ENCODE measurements around the gene PDCD1LG2.

DNA sequence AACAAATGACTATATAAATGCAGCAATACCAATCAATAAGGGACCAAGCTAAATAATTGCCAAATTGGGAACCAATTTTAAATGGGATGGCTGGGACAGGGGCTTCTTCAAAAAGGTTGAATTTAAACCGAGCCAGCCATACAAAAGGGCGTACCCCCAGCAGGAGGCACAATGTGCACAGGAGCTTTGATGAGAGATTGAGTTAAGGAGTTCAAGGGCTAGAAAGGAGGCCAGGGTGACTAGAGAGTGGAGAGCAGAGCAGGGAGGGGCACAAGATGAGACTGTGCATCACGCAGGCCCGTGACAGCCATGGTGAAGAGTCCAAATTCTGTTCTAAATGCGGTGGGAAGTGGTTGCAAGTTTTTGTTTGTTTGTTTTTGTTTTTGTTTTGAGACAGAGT lies 23.3 kb upstream of the PDCD1LG2 start:
- TF ChIP-seq, protein P1, sequence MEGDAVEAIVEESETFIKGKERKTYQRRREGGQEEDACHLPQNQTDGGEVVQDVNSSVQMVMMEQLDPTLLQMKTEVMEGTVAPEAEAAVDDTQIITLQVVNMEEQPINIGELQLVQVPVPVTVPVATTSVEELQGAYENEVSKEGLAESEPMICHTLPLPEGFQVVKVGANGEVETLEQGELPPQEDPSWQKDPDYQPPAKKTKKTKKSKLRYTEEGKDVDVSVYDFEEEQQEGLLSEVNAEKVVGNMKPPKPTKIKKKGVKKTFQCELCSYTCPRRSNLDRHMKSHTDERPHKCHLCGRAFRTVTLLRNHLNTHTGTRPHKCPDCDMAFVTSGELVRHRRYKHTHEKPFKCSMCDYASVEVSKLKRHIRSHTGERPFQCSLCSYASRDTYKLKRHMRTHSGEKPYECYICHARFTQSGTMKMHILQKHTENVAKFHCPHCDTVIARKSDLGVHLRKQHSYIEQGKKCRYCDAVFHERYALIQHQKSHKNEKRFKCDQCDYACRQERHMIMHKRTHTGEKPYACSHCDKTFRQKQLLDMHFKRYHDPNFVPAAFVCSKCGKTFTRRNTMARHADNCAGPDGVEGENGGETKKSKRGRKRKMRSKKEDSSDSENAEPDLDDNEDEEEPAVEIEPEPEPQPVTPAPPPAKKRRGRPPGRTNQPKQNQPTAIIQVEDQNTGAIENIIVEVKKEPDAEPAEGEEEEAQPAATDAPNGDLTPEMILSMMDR (IDR thresholded peaks at IDR 0.05; ENCODE audit: low read depth, low read length, poor library complexity, severe bottlenecking), result no peak
- no peak for TF ChIP-seq EZH2phosphoT487 (IDR thresholded peaks at IDR 0.05; ENCODE audit: borderline replicate concordance, low read length)
